NK-92 (cell line): ENCODE measurements around the gene ZBTB7B.
A peak's percentile ranks its signal among the peaks of the same experiment; 100 is the strongest.

Experiments
- DNase-seq: peaks from one replicate; lab custom pipeline; 2025; ENCODE audit not compliant: unreplicated experiment; lab: John Stamatoyannopoulos, UW

Gene ZBTB7B

GRCh38 chr1:155002464-155003226 lies at the start of gene ZBTB7B:
Gene ZBTB7B (plus strand): TSS chr1:155002802. CDS start chr1:155014661, 11,859 bp downstream.
- DNase-seq: no peak

GRCh38 chr1:154953611-154954038 lies 49.0 kb upstream of the ZBTB7B start:
- no peak for DNase-seq

GRCh38 chr1:154954541-154954940 lies 48.1 kb upstream of the ZBTB7B start:
- DNase-seq: no peak

GRCh38 chr1:154955039-154955717 lies 47.4 kb upstream of the ZBTB7B start:
- peak; percentile 72 for DNase-seq

GRCh38 chr1:154955718-154956543 lies 46.7 kb upstream of the ZBTB7B start, which contains the start of gene PBXIP1:
Gene PBXIP1 (minus strand): TSS chr1:154956099. CDS start chr1:154953721, 2,378 bp downstream.
- DNase-seq: peak; percentile 25

GRCh38 chr1:154956544-154956941 lies 46.1 kb upstream of the ZBTB7B start:
- DNase-seq: no peak

- DNase-seq: no peak
Observed at GRCh38 chr1:154957091-154957657, 45.4 kb upstream of the ZBTB7B start.

GRCh38 chr1:154958036-154958435 lies 44.6 kb upstream of the ZBTB7B start:
- DNase-seq: no peak

- DNase-seq: no peak
Observed at GRCh38 chr1:154958681-154959425, 43.7 kb upstream of the ZBTB7B start.

- DNase-seq: no peak
Observed at GRCh38 chr1:154959426-154959780, 43.2 kb upstream of the ZBTB7B start.

GRCh38 chr1:154960446-154961136 lies 42.0 kb upstream of the ZBTB7B start:
- DNase-seq: no peak

- DNase-seq: no peak
Observed at GRCh38 chr1:154961207-154962155, 41.1 kb upstream of the ZBTB7B start, which contains the start of gene PYGO2. Gene PYGO2 (minus strand): TSS chr1:154961782. CDS start chr1:154961576, 206 bp downstream.

GRCh38 chr1:154962156-154962749 lies 40.3 kb upstream of the ZBTB7B start:
- no peak for DNase-seq

- no peak for DNase-seq
Observed at GRCh38 chr1:154962795-154963330, 39.7 kb upstream of the ZBTB7B start.

- no peak for DNase-seq
Observed at GRCh38 chr1:154963643-154964042, 39.0 kb upstream of the ZBTB7B start.

- DNase-seq: no peak
Observed at GRCh38 chr1:154964359-154964758, 38.2 kb upstream of the ZBTB7B start.

- no peak for DNase-seq
Observed at GRCh38 chr1:154966111-154966510, 36.5 kb upstream of the ZBTB7B start.
